ENCODE data around the gene CDC5L.

The CDC5L gene

GRCh38 chr6:44497807-44498206, 110.3 kb downstream of the CDC5L start:
- Histone ChIP-seq H3K9ac (ENCODE audit: low read depth, low read length, poor library complexity, severe bottlenecking) (no peak overlapping the region), H2AFZ (ENCODE audit: low read length) (no peak overlapping the region), H3F3A (ENCODE audit: low read depth) (no peaks in the 10 kb centered on the region), H3K9me2 (replicated peaks; ENCODE audit: low read depth, low read length) (no peaks in the 10 kb centered on the region), H3K36me3 (ENCODE audit: insufficient read depth, low read length) (no peaks in the 10 kb centered on the region), H4K20me1 (ENCODE audit: insufficient read depth, low read length, poor library complexity, severe bottlenecking) (no peaks in the 10 kb centered on the region), H3K79me2 (ENCODE audit: insufficient read depth, low read length) (no peaks in the 10 kb centered on the region), H3K4me1 (ENCODE audit: insufficient read depth, low read length, poor library complexity, severe bottlenecking) (no peaks in the 10 kb centered on the region), H3K9me3 (ENCODE audit: insufficient read depth, low read depth, low read length) (no peaks in the 10 kb centered on the region), H3K27me3 (ENCODE audit: insufficient read depth, low read length, poor library complexity, severe bottlenecking) (no peaks in the 10 kb centered on the region), H3K4me2 (ENCODE audit: low read depth, low read length, poor library complexity, severe bottlenecking) (no peak overlapping the region), H3K4me3 (ENCODE audit: low read length, poor library complexity, severe bottlenecking) (no peak overlapping the region)
- TF ChIP-seq CTCF (conservative IDR thresholded peaks at IDR 0.05; ENCODE audit: low read length) (no peak), EZH2phosphoT487 (IDR thresholded peaks at IDR 0.05; ENCODE audit: borderline replicate concordance) (no peak)

GRCh38 chr6:44498436-44498835, 110.9 kb downstream of the CDC5L start:
- Histone ChIP-seq H3K27me3 (ENCODE audit: insufficient read depth, low read length, poor library complexity, severe bottlenecking) (no peaks in the 10 kb centered on the region), H3K4me3 (ENCODE audit: low read length, poor library complexity, severe bottlenecking) (no peak overlapping the region), H3K9me2 (replicated peaks; ENCODE audit: low read depth, low read length) (no peaks in the 10 kb centered on the region), H4K20me1 (ENCODE audit: insufficient read depth, low read length, poor library complexity, severe bottlenecking) (no peaks in the 10 kb centered on the region), H3K36me3 (ENCODE audit: insufficient read depth, low read length) (no peaks in the 10 kb centered on the region), H3K79me2 (ENCODE audit: insufficient read depth, low read length) (no peaks in the 10 kb centered on the region), H3K9ac (ENCODE audit: low read depth, low read length, poor library complexity, severe bottlenecking) (no peak overlapping the region), H3F3A (ENCODE audit: low read depth) (no peaks in the 10 kb centered on the region), H3K4me1 (ENCODE audit: insufficient read depth, low read length, poor library complexity, severe bottlenecking) (no peaks in the 10 kb centered on the region), H3K4me2 (ENCODE audit: low read depth, low read length, poor library complexity, severe bottlenecking) (no peak overlapping the region), H2AFZ (ENCODE audit: low read length) (no peak overlapping the region), H3K9me3 (ENCODE audit: insufficient read depth, low read depth, low read length) (no peaks in the 10 kb centered on the region)
- no peak for TF ChIP-seq CTCF (conservative IDR thresholded peaks at IDR 0.05; ENCODE audit: low read length)
- TF ChIP-seq EZH2phosphoT487 (IDR thresholded peaks at IDR 0.05; ENCODE audit: borderline replicate concordance): no peak

- no peaks in the 10 kb centered on the region for H3K36me3 ChIP-seq (ENCODE audit: insufficient read depth, low read length)
- H3F3A ChIP-seq (ENCODE audit: low read depth): no peaks in the 10 kb centered on the region
- H3K4me2 ChIP-seq (ENCODE audit: low read depth, low read length, poor library complexity, severe bottlenecking): no peak overlapping the region
- H3K27me3 ChIP-seq (ENCODE audit: insufficient read depth, low read length, poor library complexity, severe bottlenecking): no peaks in the 10 kb centered on the region
- no peaks in the 10 kb centered on the region for H3K4me1 ChIP-seq (ENCODE audit: insufficient read depth, low read length, poor library complexity, severe bottlenecking)
- H3K9me2 ChIP-seq (replicated peaks; ENCODE audit: low read depth, low read length): no peaks in the 10 kb centered on the region
- H3K4me3 ChIP-seq (ENCODE audit: low read length, poor library complexity, severe bottlenecking): no peak overlapping the region
- H3K9me3 ChIP-seq (ENCODE audit: insufficient read depth, low read depth, low read length): no peaks in the 10 kb centered on the region
- H3K79me2 ChIP-seq (ENCODE audit: insufficient read depth, low read length): no peaks in the 10 kb centered on the region
- TF ChIP-seq EZH2phosphoT487 (IDR thresholded peaks at IDR 0.05; ENCODE audit: borderline replicate concordance) (no peak), CTCF (conservative IDR thresholded peaks at IDR 0.05; ENCODE audit: low read length) (no peak)
- no peak overlapping the region for H2AFZ ChIP-seq (ENCODE audit: low read length)
- no peaks in the 10 kb centered on the region for H4K20me1 ChIP-seq (ENCODE audit: insufficient read depth, low read length, poor library complexity, severe bottlenecking)
- H3K9ac ChIP-seq (ENCODE audit: low read depth, low read length, poor library complexity, severe bottlenecking): no peak overlapping the region
These were observed 112.1 kb downstream of the CDC5L start for GRCh38 chr6:44499609-44500008.
